GM19438 (cell line): ENCODE results near the gene KAZN.

Experiments
- ATAC-seq: cut with Tn5 transposase; IDR thresholded peaks from one replicate; pipeline ENCODE4 v1.9.1; 2021; ENCODE audit warnings: low read depth; ENCODE audit not compliant: unreplicated experiment

KAZN gene

GRCh38 chr1:14611792-14612191 lies 13.3 kb downstream of the KAZN start:
- no peak for ATAC-seq

DNA sequence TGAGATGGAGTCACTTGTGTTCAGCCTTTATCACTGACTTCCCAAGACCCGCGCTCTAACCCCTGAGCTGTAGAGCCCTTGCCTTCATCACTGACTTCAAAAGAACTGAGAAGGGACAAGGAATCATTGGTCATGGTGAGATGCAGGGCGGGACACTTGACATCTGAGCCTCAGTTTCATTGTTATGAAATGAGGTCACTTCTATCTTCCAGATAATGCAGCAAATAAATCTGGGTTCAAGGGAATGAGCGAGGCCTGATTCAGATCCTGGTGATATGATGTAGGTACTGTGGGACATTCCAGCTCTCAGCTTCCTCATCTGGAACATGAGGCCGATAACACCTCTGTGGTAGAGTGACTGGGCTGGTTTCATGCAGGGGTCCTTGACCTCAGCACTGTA lies 13.8 kb downstream of the KAZN start:
- no peak for ATAC-seq

DNA sequence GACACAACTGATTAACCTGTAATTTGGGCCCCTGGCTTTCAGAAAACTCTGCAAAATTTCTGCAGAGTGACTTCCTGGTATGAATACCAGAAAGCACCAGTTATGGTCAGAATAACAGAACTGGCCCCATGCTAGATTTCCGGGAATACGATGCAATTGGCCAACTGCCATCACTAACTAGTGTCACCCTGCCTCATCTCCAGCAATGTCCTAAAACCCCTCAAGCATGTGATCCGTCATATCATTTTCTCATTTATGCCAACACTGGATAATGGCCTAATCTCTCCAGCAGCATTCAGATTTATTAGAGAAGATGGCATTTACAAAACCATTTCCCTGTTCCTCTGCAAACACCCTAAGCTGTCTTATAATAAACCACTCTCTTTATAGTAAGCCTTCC lies 15.4 kb downstream of the KAZN start:
- no peak for ATAC-seq

GRCh38 chr1:14614341-14614740 lies 15.9 kb downstream of the KAZN start:
- ATAC-seq: no peak

GRCh38 chr1:14615549-14616218 lies 17.2 kb downstream of the KAZN start:
- no peak for ATAC-seq

GRCh38 chr1:14616632-14617396 lies 18.3 kb downstream of the KAZN start:
- ATAC-seq: no peak

DNA sequence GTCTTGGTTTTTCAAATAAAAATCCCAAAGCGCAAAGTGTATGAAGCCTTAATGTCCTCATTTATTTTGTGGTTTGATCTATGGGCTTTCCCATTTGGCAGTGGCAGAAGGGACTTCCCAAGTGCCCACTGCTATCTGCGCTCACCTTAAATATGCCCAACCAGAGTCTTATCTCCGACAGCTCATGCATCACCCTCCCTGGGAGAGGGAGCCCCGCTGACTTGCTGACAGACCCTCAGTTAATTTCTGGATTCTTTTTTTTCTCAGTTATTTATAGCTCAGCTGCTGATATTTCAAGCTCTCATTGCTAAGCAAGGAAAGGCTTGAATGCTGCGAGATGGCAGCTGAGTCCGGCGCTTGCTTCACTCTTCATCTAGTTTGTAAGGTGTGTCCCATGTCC lies 19.3 kb downstream of the KAZN start:
- no peak for ATAC-seq

DNA sequence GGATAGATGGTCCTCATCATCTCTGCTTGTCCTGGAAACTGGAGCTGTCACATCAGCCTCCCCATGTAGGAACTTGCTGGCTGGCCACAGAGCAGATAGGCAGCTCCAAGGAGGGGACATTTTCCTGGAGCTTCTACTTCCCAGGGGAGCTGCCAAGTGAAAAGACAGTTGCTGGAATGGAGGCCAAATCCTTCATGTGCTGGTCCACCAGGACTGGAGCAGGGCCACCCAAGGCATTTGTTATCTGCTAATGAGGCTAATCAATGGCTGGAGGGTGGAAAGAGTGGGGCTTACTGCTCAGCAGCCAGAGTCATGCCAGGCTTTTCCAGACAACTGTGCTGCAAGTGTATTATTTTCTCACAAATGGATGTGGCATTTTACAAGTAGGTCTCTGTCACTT lies 22.5 kb downstream of the KAZN start:
- ATAC-seq: no peak

DNA sequence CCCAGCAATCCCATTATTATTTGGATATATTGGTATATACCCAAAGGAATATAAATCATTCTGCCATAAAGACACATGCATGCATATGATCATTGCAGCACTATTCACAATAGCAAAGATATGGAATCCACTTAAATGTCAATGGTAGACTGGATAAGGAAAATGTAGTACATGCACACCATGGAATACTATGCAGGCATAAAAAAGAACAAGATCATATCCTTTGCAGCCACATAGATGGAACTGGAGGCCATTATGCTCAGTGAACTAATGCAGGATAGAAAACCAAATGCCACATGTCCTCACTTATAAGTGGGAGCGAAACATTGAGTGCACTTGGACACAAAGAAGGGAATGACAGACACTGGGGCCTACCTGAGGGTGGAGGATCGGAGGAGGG lies 24.6 kb downstream of the KAZN start:
- ATAC-seq: no peak

DNA sequence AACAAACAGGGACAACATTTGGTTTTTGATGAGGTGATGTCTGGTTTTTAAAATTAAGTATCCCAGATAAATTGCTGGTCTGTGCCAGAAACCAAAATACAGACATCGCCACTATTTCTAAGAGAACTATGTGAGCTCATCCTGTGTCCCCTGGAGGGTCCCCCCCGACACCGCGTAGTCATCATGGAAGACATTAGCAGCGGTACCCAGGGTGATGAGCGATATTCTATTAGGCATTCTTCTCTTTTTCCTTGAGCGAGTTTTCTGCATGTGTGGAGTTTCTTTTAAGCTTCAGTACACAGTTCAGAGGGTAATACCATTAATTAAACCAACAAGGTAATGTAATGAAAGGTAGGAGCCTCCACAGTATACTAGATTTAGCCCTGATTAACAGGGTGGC lies 26.5 kb downstream of the KAZN start:
- ATAC-seq: no peak

- no peak for ATAC-seq
These were observed 27.1 kb downstream of the KAZN start for GRCh38 chr1:14625572-14625971.

DNA sequence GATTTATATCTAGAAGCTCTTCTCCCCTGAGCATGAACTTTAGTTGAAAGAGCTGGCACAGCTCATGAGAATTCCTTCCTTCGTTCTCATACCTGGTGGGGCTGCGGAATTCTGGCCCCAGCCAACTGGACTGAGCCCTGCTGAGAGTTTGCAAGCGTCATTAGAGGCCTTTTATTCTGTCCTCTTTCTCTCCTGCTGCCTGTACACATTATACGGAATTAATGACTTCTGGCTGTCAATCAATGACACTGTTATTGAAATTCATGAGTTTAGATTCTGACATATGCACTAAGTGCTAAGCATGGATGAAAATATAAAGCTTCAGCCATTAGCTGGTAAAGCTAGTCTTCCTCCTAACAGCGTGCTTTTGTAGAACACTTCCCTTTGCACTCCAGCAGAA lies 27.5 kb downstream of the KAZN start:
- ATAC-seq: no peak

GRCh38 chr1:14626869-14627607 lies 28.6 kb downstream of the KAZN start:
- ATAC-seq: no peak

DNA sequence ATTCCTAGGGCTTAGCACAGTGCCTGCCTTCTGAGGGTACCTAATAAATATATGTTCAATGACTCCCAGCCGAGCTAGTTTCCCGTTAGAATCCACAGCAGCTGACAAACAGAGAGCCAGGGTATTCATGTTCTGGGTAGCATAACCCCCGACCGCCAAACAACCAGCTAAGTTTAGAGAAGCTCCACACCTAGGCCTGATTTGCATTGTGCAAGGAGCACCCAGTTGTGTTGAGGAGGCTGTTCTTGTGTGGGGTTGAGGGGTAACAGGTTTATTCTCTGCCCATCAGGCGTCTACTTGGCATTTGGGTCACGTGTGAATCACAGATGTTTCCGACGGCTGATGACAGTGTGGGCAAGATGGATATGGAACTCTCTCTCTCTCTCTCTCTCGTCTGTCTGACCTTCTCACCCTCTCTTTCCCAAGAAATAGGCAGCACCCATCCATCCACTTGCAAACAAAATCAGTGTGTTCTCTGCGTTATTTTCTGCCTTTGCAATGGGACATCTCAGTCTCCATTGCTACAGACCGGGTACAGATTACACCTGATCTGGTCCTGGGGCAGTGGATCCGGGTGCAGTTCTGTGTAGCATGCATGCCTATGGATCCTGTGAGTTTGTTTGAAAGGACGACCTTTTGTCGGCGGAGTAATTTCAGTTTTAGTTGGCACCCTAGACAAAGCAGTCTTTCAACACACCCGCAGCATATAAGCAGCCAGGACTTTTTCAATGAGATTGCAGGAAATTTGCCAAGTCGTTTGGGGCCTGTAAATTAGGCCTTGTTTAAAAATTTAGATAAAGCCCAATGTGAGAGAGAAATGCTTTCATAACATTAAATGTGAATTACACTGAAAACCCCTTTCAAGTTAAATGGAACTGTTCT lies 29.4 kb downstream of the KAZN start:
- no peak for ATAC-seq

DNA sequence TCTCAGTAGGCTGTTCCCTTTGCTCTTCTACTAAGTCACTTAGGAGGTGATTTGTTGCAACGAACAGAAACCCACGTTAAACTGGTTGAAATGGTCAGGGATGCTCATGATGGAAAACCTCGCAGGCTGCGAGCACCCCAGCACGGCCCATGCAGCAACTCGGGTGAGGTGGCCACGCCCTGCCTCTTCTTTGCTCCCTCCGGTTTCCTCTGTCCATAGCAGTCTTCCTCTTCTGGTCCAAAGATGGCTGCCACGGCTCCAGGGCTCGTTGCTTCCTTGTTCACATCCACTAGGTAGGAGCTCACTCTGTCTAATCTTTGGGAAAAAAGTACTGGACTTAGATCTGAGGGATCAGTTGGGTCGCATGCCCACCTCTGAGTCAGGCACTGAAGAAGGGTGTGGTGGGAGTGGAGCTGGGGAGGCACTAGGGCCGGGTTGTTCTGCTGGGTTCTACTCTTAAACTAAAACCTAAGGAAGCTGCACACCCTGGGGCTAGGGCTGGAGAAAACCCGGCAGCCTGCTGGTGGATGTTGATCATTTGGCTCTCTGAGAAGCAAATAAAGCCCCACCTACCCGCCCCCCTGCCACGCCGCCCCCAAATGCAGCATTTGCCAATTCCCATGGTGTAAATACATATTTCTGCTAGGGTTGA lies 31.0 kb downstream of the KAZN start:
- no peak for ATAC-seq

- ATAC-seq: no peak
These were observed 32.5 kb downstream of the KAZN start for GRCh38 chr1:14630986-14631385.

- no peak for ATAC-seq
These were observed 32.9 kb downstream of the KAZN start for GRCh38 chr1:14631421-14631820.

DNA sequence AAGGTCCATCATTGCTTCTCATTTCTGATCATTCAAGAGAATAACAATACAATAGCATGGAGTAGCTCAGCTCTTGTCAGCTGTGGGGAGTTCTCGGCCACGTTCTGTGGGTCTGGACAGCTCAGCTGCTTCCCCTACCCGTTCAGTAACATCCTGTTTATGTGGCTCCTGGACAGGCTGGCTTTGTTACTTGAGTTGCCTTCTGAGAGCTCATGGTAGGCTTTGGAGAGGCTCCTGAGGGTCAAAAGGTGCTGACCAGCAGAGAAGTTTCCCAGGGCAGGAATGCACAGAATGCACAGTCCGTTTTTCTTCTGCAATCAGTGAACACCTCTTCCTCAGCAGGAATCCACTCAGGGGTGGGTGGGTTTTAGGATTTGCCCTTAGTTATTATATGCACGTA lies 36.0 kb downstream of the KAZN start:
- no peak for ATAC-seq

DNA sequence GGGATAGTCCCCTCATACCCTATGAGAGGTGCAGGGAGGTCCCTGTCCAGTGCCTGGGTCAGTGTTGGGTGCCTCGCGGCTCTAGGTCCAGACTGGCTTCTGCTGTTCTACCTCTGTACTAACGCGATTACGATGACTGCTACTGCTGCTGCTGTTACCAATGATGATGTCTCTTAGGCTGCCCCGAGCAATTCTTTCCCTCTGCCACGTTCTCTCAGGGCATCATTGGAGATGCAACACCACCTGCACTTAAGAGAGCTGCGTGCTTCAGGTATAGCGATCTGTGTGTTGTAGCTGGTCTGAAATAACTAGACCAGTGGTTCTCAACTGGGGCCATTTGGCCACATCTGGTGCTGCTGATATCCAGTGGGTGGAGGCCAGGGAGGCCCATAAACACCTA lies 36.9 kb downstream of the KAZN start:
- ATAC-seq: no peak

GRCh38 chr1:14636897-14637632 lies 38.6 kb downstream of the KAZN start:
- ATAC-seq: no peak
